Stomach (tissue), 9 donors: ENCODE data around the gene ARHGEF12. TPM values are rescaled to one million over a fixed set of nuclear protein-coding genes. Genes with fewer than 3 reads are reported as not detected.

ENCODE experiments used
- DNase-seq, 2 donors: peaks; one replicate each; pipeline versions ENCODE4 v3.0.0 to v3.0.0-alpha.2; 2013 to 2019
- H3K27ac ChIP-seq, 5 donors: fragments of 200-600 bp in 4 of 5; sonication (generic) in 4 of 5; one replicate each; pipeline ENCODE4 v1.5.1; 2013 to 2019; ENCODE audit warnings: mild to moderate bottlenecking in 1 of 5, moderate library complexity in 1 of 5
- H3K27me3 ChIP-seq, 3 donors: fragments of 200-600 bp; sonication (generic); one replicate each; pipeline ENCODE4 v1.5.1; 2017 to 2019; ENCODE audit warnings: mixed run types in 1 of 3
- H3K36me3 ChIP-seq, 4 donors: fragments of 200-600 bp; sonication (generic); 1 replicate in 3 of 4; 2 replicates in 1 of 4; pipeline ENCODE4 v1.5.1; 2016 to 2019
- H3K4me1 ChIP-seq, 4 donors: fragments of 200-600 bp; sonication (generic); one replicate each; pipeline ENCODE4 v1.5.1; 2016 to 2019
- H3K4me3 ChIP-seq, 4 donors: fragments of 200-600 bp; sonication (generic) in 3 of 4; one replicate each; pipeline ENCODE4 v1.5.1; 2016 to 2019; ENCODE audit warnings: mild to moderate bottlenecking in 1 of 4
- H3K9me3 ChIP-seq, 4 donors: fragments of 200-600 bp; sonication (generic); one replicate each; pipeline ENCODE4 v1.5.1; 2016 to 2019
- EP300 ChIP-seq: sonication (generic); formaldehyde crosslinking; IDR thresholded peaks from one replicate; pipeline ENCODE4 v1.6.1; 2017; ENCODE audit warnings: antibody characterized with exemption
- POLR2A ChIP-seq, 4 donors: fragments of 450-650 bp; IDR thresholded peaks; one replicate each; pipeline ENCODE4 v1.6.1; 2016; ENCODE audit warnings: antibody characterized with exemption in 4 of 4, control low read depth in 2 of 4, mild to moderate bottlenecking in 1 of 4, moderate library complexity in 1 of 4
- POLR2AphosphoS5 ChIP-seq, 3 donors: sonication (generic); formaldehyde crosslinking; IDR thresholded peaks; one replicate each; pipeline ENCODE4 v1.6.1; 2016; ENCODE audit warnings: antibody characterized with exemption in 3 of 3
- WGBS, 5 donors: extraction: QIAGEN DNeasy Blood & Tissue Kit in 3 of 5; methylation state at CpG; one replicate each; pipeline versions ENCODE4 v1.1.5 to v1.1.7; 2013 to 2018; 5-methylcytosine and 5-hydroxymethylcytosine counted together
- intact Hi-C: fragments of 100-400 bp; cut with DNase I; formaldehyde crosslinking; loops from one replicate; pipeline ENCODE4 v1.15.1; 2023; ENCODE audit warnings: low total_unique reads
- polyA plus RNA-seq, 3 donors: library from polyadenylated mRNA; stranded (reverse); fragments of 200-250 nt; gene quantifications; one replicate each; pipeline ENCODE4 v1.2.3, GENCODE V29; 2013
- total RNA-seq, 5 donors: library from RNA; depleted of rRNA; stranded (reverse); fragments of >200 nt; gene quantifications; one replicate each; pipeline versions ENCODE4 v1.1.0 to v1.2.3, GENCODE V29; 2014 to 2016
- TF ChIP-seq, protein P1 (sequence below), 7 experiments: fragments of 450-650 bp in 4 of 7; fragments of 200-600 bp in 3 of 7; sonication (generic) in 3 of 7; IDR thresholded peaks; one replicate each; pipeline ENCODE4 v1.5.1; 2016 to 2019; ENCODE audit warnings: antibody characterized with exemption in 7 of 7, control low read depth in 2 of 7, mild to moderate bottlenecking in 1 of 7
- donor health status: healthy with polysubstance abuse.
- donor health status: Bipolar disorder and iron deficiency.
- donor health status: healthy.

The ARHGEF12 gene
- total and polyA plus RNA-seq, 8 donors = 11.5 to 186 (median 43.5) TPM

DNA sequence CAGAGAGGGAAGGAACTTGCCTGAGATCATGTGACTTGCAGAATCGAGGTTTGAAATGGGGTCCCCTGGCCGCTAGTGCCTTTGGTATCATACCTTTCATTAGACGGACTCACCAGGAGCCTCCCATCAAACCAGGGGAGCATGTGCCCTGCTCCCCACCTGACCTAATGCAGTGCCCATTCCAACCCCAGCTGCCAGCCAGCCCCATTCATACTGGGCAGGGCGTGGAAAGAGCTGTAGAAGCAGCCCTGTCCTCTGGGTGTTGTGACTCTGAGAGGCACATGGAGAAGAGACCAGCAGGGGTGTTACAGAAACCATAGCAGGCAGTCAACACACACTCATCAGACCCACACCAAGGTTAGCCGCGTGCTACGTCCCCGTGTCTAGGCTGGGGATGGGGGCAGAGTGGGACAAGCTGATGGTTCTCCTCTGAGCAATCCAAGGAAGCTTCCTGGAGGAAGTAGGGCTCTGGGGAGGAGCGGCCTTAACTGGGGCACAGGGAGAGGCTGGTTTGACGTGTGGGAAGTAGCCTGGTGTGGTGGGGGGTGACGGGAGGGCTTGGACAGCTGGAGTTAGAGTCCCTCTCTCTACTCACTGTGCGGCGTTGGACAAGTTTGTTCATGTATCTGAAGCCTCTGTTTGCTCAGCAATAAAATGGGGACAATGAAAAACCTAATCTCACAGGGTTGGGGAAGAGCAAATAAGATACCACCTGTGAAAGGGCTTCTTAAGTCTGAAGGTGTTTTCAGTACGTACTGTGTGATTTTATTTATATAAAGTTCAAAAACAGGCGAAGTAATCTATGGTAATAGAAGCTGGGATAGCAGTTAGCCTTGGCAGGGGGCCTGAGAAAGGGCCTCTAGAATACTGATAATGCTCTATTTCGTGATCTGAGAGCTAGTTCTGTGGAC lies 189.3 kb downstream of the ARHGEF12 start:
- H3K9me3 ChIP-seq = no peaks in the 10 kb centered on the region
- H3K27ac ChIP-seq = no peak overlapping the region
- TF ChIP-seq EP300 (no peak), POLR2AphosphoS5 (IDR thresholded peaks at IDR 0.05) (no peak), POLR2A (IDR thresholded peaks at IDR 0.05) (no peak)
- TF ChIP-seq, protein P1, sequence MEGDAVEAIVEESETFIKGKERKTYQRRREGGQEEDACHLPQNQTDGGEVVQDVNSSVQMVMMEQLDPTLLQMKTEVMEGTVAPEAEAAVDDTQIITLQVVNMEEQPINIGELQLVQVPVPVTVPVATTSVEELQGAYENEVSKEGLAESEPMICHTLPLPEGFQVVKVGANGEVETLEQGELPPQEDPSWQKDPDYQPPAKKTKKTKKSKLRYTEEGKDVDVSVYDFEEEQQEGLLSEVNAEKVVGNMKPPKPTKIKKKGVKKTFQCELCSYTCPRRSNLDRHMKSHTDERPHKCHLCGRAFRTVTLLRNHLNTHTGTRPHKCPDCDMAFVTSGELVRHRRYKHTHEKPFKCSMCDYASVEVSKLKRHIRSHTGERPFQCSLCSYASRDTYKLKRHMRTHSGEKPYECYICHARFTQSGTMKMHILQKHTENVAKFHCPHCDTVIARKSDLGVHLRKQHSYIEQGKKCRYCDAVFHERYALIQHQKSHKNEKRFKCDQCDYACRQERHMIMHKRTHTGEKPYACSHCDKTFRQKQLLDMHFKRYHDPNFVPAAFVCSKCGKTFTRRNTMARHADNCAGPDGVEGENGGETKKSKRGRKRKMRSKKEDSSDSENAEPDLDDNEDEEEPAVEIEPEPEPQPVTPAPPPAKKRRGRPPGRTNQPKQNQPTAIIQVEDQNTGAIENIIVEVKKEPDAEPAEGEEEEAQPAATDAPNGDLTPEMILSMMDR (IDR thresholded peaks at IDR 0.05) = no peak
- intact Hi-C loops = no loop called here
- H3K27me3 ChIP-seq = peaks cover 0 to 79% (median 19%) of the 10 kb centered on the region in 3 donors
- WGBS, 5 donors = 47 to 65% (median 56%) methylated on average over 15 to 16 of the region's 16 CpGs
- H3K4me3 ChIP-seq = no peak overlapping the region
- H3K4me1 ChIP-seq = peaks cover 0 to 4% (median 0%) of the 10 kb centered on the region in 4 donors
- H3K36me3 ChIP-seq = no peaks in the 10 kb centered on the region
- DNase-seq = no peak

GRCh38 chr11:120526241-120526640 lies 190.0 kb downstream of the ARHGEF12 start:
- Histone ChIP-seq H3K4me3 (no peak overlapping the region), H3K27me3 (peaks cover 0 to 79% (median 19%) of the 10 kb centered on the region in 3 donors), H3K36me3 (no peaks in the 10 kb centered on the region), H3K4me1 (peaks cover 0 to 4% (median 0%) of the 10 kb centered on the region in 4 donors), H3K27ac (no peak overlapping the region), H3K9me3 (no peaks in the 10 kb centered on the region)
- DNase-seq = no peak
- intact Hi-C loops = no loop called here
- WGBS, 5 donors = 79 to 84% (median 82%) methylated on average over 9 to 10 of the region's 10 CpGs
- TF ChIP-seq EP300 = no peak
- TF ChIP-seq POLR2A (IDR thresholded peaks at IDR 0.05) = no peak
- no peak for TF ChIP-seq POLR2AphosphoS5 (IDR thresholded peaks at IDR 0.05)
- TF ChIP-seq, protein P1 (IDR thresholded peaks at IDR 0.05) = no peak

GRCh38 chr11:120527111-120527761 lies 191.0 kb downstream of the ARHGEF12 start:
- Histone ChIP-seq H3K4me3 (no peak overlapping the region), H3K36me3 (no peaks in the 10 kb centered on the region), H3K4me1 (peaks cover 0 to 4% (median 0%) of the 10 kb centered on the region in 4 donors), H3K27me3 (peaks cover 0 to 84% (median 29%) of the 10 kb centered on the region in 3 donors), H3K27ac (no peak overlapping the region), H3K9me3 (no peaks in the 10 kb centered on the region)
- TF ChIP-seq EP300 (no peak), POLR2AphosphoS5 (IDR thresholded peaks at IDR 0.05) (no peak)
- peak in 1 of 2 donors; percentile 79 for DNase-seq
- WGBS, 5 donors = 39 to 57% (median 43%) methylated on average over 4 to 16 of the region's 16 CpGs
- intact Hi-C loops = no loop called here

GRCh38 chr11:120528749-120529148 lies 192.5 kb downstream of the ARHGEF12 start:
- TF ChIP-seq POLR2AphosphoS5 (IDR thresholded peaks at IDR 0.05) (no peak), EP300 (no peak), POLR2A (IDR thresholded peaks at IDR 0.05) (no peak)
- TF ChIP-seq, protein P1 (IDR thresholded peaks at IDR 0.05) = no peak
- 75 to 86% (median 84%) methylated on average over 4 of the region's 4 CpGs for WGBS, 5 donors
- DNase-seq = no peak
- no peak overlapping the region for H3K27ac ChIP-seq
- no peaks in the 10 kb centered on the region for H3K9me3 ChIP-seq
- H3K36me3 ChIP-seq = no peaks in the 10 kb centered on the region
- no peak overlapping the region for H3K4me3 ChIP-seq
- H3K4me1 ChIP-seq = peaks cover 0 to 7% (median 0%) of the 10 kb centered on the region in 4 donors
- intact Hi-C loops = no loop called here
- H3K27me3 ChIP-seq = peaks cover 0 to 82% (median 26%) of the 10 kb centered on the region in 3 donors
